NOMO-1 treated with dmso at 0.1 percent for 144 hours (cell line): ENCODE data around the gene SARS2.

Experiments
- DNase-seq: peaks from one replicate; lab custom pipeline; 2025; ENCODE audit not compliant: unreplicated experiment; lab: John Stamatoyannopoulos, UW

The SARS2 gene

GRCh38 chr19:38868551-38868950, 62.0 kb downstream of the SARS2 start:
- DNase-seq: no peak

GRCh38 chr19:38867171-38867780, 63.3 kb downstream of the SARS2 start:
- no peak for DNase-seq
